KMS-11 (cell line): Measurements from ENCODE around the gene UAP1.
"Not testable (repeated sequence)": the region's sequence is repeated elsewhere in the genome, so short reads cannot be mapped to it uniquely, and the experiment has no call there.

Experiments used
- H2AFZ ChIP-seq: fragments of 200-600 bp; sonication (generic); 2 replicates; pipeline ENCODE4 v1.6.1; 2016; ENCODE audit warnings: antibody characterized with exemption, mixed run types, low read depth
- H3K27ac ChIP-seq: fragments of 200-600 bp; sonication (generic); 2 replicates; pipeline ENCODE4 v1.6.1; 2016; ENCODE audit warnings: mild to moderate bottlenecking, mixed run types
- H3K27me3 ChIP-seq: fragments of 200-600 bp; sonication (generic); 2 replicates; pipeline ENCODE4 v1.6.1; 2017; ENCODE audit warnings: mild to moderate bottlenecking, low read depth, mixed run types, moderate library complexity; ENCODE audit not compliant: insufficient read depth
- H3K36me3 ChIP-seq: fragments of 200-600 bp; sonication (generic); 2 replicates; pipeline ENCODE4 v1.6.1; 2017; ENCODE audit warnings: mild to moderate bottlenecking, mixed run types; ENCODE audit not compliant: insufficient read depth
- H3K4me1 ChIP-seq: fragments of 200-600 bp; sonication (generic); 2 replicates; pipeline ENCODE4 v1.6.1; 2016; ENCODE audit warnings: mild to moderate bottlenecking, low read depth, mixed run types; ENCODE audit not compliant: poor library complexity, severe bottlenecking
- H3K4me2 ChIP-seq: fragments of 200-600 bp; sonication (generic); 2 replicates; pipeline ENCODE4 v1.7.0; 2016; ENCODE audit warnings: mild to moderate bottlenecking, mixed run types
- H3K4me3 ChIP-seq: fragments of 200-600 bp; sonication (generic); IDR thresholded peaks from 2 replicates; pipeline ENCODE4 v1.6.1; 2017; ENCODE audit warnings: low read depth, low read length, mixed read lengths; ENCODE audit not compliant: insufficient read depth
- H3K79me2 ChIP-seq: fragments of 200-600 bp; sonication (generic); 2 replicates; pipeline ENCODE4 v1.6.1; 2016; ENCODE audit warnings: low read depth, mixed run types; ENCODE audit not compliant: insufficient read depth
- H3K9ac ChIP-seq: fragments of 200-600 bp; sonication (generic); 2 replicates; pipeline ENCODE4 v1.6.1; 2016; ENCODE audit warnings: mild to moderate bottlenecking, mixed run types
- H4K20me1 ChIP-seq: fragments of 200-600 bp; sonication (generic); 2 replicates; pipeline ENCODE4 v1.6.1; 2016; ENCODE audit warnings: mild to moderate bottlenecking, mixed run types; ENCODE audit not compliant: insufficient read depth
- TF ChIP-seq, protein P1 (sequence below): fragments of 200-600 bp; sonication (generic); conservative IDR thresholded peaks from 2 replicates; pipeline ENCODE4 v1.6.1; 2017; ENCODE audit warnings: low read depth, mild to moderate bottlenecking, antibody characterized with exemption, low read length, moderate library complexity, mixed read lengths

Gene UAP1

DNA sequence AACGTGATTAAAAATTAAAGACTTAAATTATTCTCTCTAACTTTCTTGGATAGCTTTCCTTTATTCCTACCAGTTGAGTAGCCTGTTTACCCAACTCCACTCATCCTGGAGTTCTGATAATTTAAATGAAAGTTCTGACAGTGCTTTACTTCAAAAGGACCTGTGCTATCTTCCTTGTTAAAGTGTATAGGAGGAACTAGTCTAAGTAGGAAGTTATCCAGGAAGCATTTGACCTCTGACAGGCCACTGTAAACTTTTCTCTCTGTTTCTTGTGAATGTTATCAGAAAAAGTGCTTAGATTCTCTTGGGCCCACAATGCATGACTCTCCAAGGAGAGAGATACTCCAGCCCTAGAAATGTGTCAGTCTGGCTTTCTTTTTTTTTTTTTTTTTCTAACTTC is 9.2 kb downstream of the UAP1 start:
- Histone ChIP-seq H3K36me3 (peaks cover 45% of the 10 kb centered on the region; the same call in 1 of the 2 replicates), H3K4me3 (peak overlapping the region; percentile 11), H3K4me1 (peaks cover 100% of the 10 kb centered on the region), H3K27me3 (no peaks in the 10 kb centered on the region), H4K20me1 (peaks cover 10% of the 10 kb centered on the region; the same call in 1 of the 2 replicates), H3K9ac (no peak overlapping the region), H3K27ac (peak overlapping the region; percentile 19; the same call in 1 of the 2 replicates), H2AFZ (no peak overlapping the region), H3K79me2 (peaks cover 93% of the 10 kb centered on the region), H3K4me2 (peak overlapping the region; percentile 64)
- TF ChIP-seq, protein P1, sequence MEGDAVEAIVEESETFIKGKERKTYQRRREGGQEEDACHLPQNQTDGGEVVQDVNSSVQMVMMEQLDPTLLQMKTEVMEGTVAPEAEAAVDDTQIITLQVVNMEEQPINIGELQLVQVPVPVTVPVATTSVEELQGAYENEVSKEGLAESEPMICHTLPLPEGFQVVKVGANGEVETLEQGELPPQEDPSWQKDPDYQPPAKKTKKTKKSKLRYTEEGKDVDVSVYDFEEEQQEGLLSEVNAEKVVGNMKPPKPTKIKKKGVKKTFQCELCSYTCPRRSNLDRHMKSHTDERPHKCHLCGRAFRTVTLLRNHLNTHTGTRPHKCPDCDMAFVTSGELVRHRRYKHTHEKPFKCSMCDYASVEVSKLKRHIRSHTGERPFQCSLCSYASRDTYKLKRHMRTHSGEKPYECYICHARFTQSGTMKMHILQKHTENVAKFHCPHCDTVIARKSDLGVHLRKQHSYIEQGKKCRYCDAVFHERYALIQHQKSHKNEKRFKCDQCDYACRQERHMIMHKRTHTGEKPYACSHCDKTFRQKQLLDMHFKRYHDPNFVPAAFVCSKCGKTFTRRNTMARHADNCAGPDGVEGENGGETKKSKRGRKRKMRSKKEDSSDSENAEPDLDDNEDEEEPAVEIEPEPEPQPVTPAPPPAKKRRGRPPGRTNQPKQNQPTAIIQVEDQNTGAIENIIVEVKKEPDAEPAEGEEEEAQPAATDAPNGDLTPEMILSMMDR, result no peak

DNA sequence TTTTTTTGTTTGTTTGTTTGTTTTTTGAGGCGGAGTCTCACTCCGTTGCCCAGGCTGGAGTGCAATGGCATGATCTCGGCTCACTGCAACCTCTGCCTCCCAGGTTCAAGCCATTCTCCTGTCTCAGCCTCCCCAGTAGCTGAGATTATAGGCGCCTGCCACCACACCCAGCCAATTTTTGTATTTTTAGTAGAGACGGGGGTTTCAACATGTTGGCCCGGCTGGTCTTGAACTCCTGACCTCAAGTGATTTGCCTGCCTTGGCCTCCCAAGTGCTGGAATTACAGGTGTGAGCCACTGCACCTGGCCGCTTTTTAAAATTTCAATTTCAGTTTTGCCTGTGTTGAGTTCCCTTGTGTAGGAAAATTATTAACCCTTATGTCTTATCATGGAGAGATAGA is 9.6 kb downstream of the UAP1 start:
- H3K36me3 ChIP-seq, result peaks cover 41% of the 10 kb centered on the region; the same call in 1 of the 2 replicates
- H3K9ac ChIP-seq, H3K27me3 ChIP-seq, H2AFZ ChIP-seq, H4K20me1 ChIP-seq: not testable (repeated sequence)
- H3K79me2 ChIP-seq, result peaks cover 93% of the 10 kb centered on the region
- peak overlapping the region; percentile 64 for H3K4me2 ChIP-seq
- H3K4me1 ChIP-seq, result peaks cover 100% of the 10 kb centered on the region
- H3K4me3 ChIP-seq, result peak overlapping the region; percentile 11
- H3K27ac ChIP-seq, result peak overlapping the region; percentile 19; the same call in 1 of the 2 replicates

DNA sequence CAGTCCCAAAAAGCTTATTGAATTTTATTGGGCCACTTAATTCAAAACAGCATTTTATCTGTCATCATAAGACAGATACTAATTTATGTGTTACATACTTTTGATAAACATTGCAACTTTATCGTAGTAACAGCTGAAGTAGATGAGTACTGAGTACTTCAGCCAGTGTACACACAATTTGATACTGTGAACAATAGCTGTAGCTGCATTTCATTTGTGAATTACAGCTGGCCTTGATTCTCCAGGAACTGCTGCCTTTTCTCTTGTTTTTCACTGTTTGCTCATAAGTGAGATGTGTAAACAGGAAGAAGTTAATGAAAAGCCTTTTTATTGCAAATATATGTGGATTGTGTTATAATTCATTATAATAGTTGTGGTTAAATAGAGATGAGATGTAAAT is 10.2 kb downstream of the UAP1 start:
- no peak overlapping the region for H2AFZ ChIP-seq
- H4K20me1 ChIP-seq, result peaks cover 5% of the 10 kb centered on the region; the same call in 1 of the 2 replicates
- TF ChIP-seq, protein P1, result no peak
- H3K27ac ChIP-seq, result peak overlapping the region; percentile 19; the same call in 1 of the 2 replicates
- no peaks in the 10 kb centered on the region for H3K27me3 ChIP-seq
- H3K4me1 ChIP-seq, result peaks cover 100% of the 10 kb centered on the region
- H3K79me2 ChIP-seq, result peaks cover 93% of the 10 kb centered on the region
- no peak overlapping the region for H3K9ac ChIP-seq
- H3K4me2 ChIP-seq, result peak overlapping the region; percentile 64
- peaks cover 38% of the 10 kb centered on the region; the same call in 1 of the 2 replicates for H3K36me3 ChIP-seq
- no peak overlapping the region for H3K4me3 ChIP-seq

DNA sequence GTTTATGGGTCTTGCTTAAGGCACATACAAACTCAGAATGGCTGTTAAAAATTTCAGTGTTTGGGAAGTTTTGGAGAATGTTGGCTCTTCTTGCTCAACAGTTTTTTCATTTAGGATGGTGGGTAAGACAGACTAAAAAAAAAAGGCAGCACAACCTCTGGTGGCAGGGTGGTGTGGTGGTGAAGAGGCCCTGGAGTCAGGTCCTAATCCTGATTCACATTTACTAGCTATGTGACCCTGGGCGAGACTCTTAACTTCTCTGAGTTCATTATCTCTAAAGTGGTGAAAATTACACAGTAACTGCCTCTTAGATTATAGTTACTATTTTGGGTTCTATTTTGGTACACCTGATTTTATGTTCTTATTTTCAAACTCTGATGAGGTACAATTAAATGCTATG is 11.6 kb downstream of the UAP1 start:
- peaks cover 29% of the 10 kb centered on the region; the same call in 1 of the 2 replicates for H3K36me3 ChIP-seq

More for the DNA sequence above, 11.6 kb downstream of the UAP1 start:
- Histone ChIP-seq H3K4me3 (no peak overlapping the region), H3K4me2 (peak overlapping the region; percentile 64), H3K27ac (peak overlapping the region; percentile 35), H3K27me3 (no peaks in the 10 kb centered on the region), H4K20me1 (no peaks in the 10 kb centered on the region), H3K9ac (no peak overlapping the region; the same call in 1 of the 2 replicates), H3K4me1 (peaks cover 100% of the 10 kb centered on the region), H3K79me2 (peaks cover 93% of the 10 kb centered on the region), H2AFZ (no peak overlapping the region)
- TF ChIP-seq, protein P1, result no peak
